ENCODE measurements around the gene CRABP2.

Gene CRABP2

DNA sequence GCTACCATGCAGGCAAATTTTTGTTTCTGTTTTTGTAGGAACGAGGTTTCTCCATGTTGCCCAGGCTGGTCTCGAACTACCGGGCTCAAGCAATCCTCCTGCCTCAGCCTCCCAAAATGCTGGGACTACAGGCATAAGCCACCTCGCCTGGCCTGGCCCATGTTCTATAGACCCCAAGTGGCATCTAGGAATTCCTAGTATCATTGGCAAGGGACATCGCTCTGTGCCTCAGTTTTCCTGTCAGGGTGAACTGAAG lies 42.7 kb downstream of the CRABP2 start:
- H3K4me3 ChIP-seq (ENCODE audit: low read depth in 1 of 2, low read length in 2 of 2), result no peak overlapping the region
- no peaks in the 10 kb centered on the region for H3K36me3 ChIP-seq (ENCODE audit: control insufficient read depth in 1 of 2, insufficient read depth in 2 of 2, low read length in 2 of 2)
- H3K9ac ChIP-seq (ENCODE audit: low read depth in 1 of 2, low read length in 2 of 2), result peak overlapping the region in 1 of 2 donors; percentile 9
- H3K27ac ChIP-seq (ENCODE audit: low read depth, low read length), result peak overlapping the region; percentile 42
- H3K27me3 ChIP-seq (ENCODE audit: control insufficient read depth in 1 of 2, insufficient read depth in 2 of 2, low read length in 2 of 2), result no peaks in the 10 kb centered on the region
- H3K9me3 ChIP-seq (ENCODE audit: control insufficient read depth in 1 of 2, low read length in 2 of 2), result no peaks in the 10 kb centered on the region
- peaks cover 64 to 66% of the 10 kb centered on the region in 2 donors for H3K4me1 ChIP-seq (ENCODE audit: control insufficient read depth in 1 of 2, insufficient read depth in 2 of 2, low read length in 2 of 2)

DNA sequence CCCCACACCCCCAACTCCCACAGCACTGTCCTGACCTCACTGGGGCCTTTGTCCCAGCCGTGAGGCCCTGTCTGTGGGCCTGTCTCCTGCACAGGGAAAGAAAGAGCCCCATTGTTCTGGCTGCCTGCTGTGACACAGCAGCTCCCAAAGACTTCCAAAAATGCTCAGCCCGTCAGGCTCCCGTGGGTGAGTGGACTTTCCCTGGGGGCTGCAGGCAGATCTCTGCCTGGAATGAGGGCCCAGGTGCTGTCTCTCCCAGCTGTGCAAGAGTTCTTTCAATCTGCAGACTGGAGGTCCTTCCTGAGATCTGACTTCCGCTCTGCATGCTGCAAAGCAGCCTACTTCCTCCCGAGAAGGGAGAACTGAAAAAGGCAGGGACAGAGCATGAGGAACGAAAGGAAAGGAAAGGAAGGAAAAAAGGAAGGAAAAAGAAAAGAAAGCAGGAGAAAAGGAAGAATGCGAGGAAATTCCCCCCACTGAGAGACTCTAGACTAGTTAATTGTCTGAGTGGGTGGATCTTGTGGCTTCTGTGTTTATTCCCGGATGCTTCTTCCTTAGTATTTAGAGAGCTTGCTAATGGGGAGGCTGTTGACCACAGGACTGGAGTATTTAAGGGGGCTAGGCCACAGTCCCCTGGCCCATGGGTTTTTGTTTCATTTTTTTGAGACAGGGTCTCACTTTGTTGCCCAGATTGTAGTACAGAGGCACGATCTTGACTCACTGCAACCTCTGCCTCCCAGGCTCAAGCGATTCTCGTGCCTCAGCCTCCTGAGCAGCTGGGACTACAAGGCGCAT lies 43.2 kb downstream of the CRABP2 start:
- peaks cover 68 to 71% of the 10 kb centered on the region in 2 donors for H3K4me1 ChIP-seq (ENCODE audit: control insufficient read depth in 1 of 2, insufficient read depth in 2 of 2, low read length in 2 of 2)
- peak overlapping the region; percentile 58 for H3K27ac ChIP-seq (ENCODE audit: low read depth, low read length)
- H3K9me3 ChIP-seq (ENCODE audit: control insufficient read depth in 1 of 2, low read length in 2 of 2), result no peaks in the 10 kb centered on the region
- no peaks in the 10 kb centered on the region for H3K36me3 ChIP-seq (ENCODE audit: control insufficient read depth in 1 of 2, insufficient read depth in 2 of 2, low read length in 2 of 2)
- H3K4me3 ChIP-seq (ENCODE audit: low read depth in 1 of 2, low read length in 2 of 2), result no peak overlapping the region
- H3K27me3 ChIP-seq (ENCODE audit: control insufficient read depth in 1 of 2, insufficient read depth in 2 of 2, low read length in 2 of 2), result no peaks in the 10 kb centered on the region
- H3K9ac ChIP-seq (ENCODE audit: low read depth in 1 of 2, low read length in 2 of 2), result peak overlapping the region in 1 of 2 donors; percentile 43

GRCh38 chr1:156660752-156661112 lies 44.7 kb downstream of the CRABP2 start:
- Histone ChIP-seq H3K4me1 (ENCODE audit: control insufficient read depth in 1 of 2, insufficient read depth in 2 of 2, low read length in 2 of 2) (peaks cover 76 to 79% of the 10 kb centered on the region in 2 donors), H3K4me3 (ENCODE audit: low read depth in 1 of 2, low read length in 2 of 2) (peak overlapping the region; percentile 75), H3K27ac (ENCODE audit: low read depth, low read length) (peak overlapping the region; percentile 71), H3K9ac (ENCODE audit: low read depth in 1 of 2, low read length in 2 of 2) (peak overlapping the region; percentile 75 to 87), H3K9me3 (ENCODE audit: control insufficient read depth in 1 of 2, low read length in 2 of 2) (no peaks in the 10 kb centered on the region), H3K27me3 (ENCODE audit: control insufficient read depth in 1 of 2, insufficient read depth in 2 of 2, low read length in 2 of 2) (peaks cover 0 to 10% of the 10 kb centered on the region in 2 donors), H3K36me3 (ENCODE audit: control insufficient read depth in 1 of 2, insufficient read depth in 2 of 2, low read length in 2 of 2) (no peaks in the 10 kb centered on the region)

- Histone ChIP-seq H3K9me3 (ENCODE audit: control insufficient read depth in 1 of 2, low read length in 2 of 2) (no peaks in the 10 kb centered on the region), H3K9ac (ENCODE audit: low read depth in 1 of 2, low read length in 2 of 2) (peak overlapping the region; percentile 75 to 87), H3K4me1 (ENCODE audit: control insufficient read depth in 1 of 2, insufficient read depth in 2 of 2, low read length in 2 of 2) (peaks cover 70 to 74% of the 10 kb centered on the region in 2 donors), H3K27ac (ENCODE audit: low read depth, low read length) (peak overlapping the region; percentile 71), H3K27me3 (ENCODE audit: control insufficient read depth in 1 of 2, insufficient read depth in 2 of 2, low read length in 2 of 2) (peaks cover 0 to 10% of the 10 kb centered on the region in 2 donors), H3K36me3 (ENCODE audit: control insufficient read depth in 1 of 2, insufficient read depth in 2 of 2, low read length in 2 of 2) (no peaks in the 10 kb centered on the region), H3K4me3 (ENCODE audit: low read depth in 1 of 2, low read length in 2 of 2) (peak overlapping the region; percentile 75)
Observed at GRCh38 chr1:156659988-156660751, 45.2 kb downstream of the CRABP2 start.

DNA sequence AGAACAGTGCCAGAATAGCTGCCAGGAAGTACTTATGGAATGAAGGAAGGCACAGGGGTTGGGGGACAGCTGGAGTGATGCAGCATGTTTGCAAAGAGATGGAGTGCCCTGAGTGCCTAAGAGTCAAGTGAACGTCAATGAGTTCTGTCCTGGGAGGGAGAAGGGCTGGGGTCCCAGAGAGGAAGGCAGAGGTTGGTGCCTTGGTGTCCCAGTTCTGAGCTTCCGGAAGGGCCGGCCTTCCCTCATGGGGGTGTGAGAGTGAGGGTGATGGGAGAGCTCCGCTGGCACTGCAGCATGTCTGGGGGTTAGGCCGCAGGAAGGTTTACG lies 45.8 kb downstream of the CRABP2 start:
- peaks cover 0 to 10% of the 10 kb centered on the region in 2 donors for H3K27me3 ChIP-seq (ENCODE audit: control insufficient read depth in 1 of 2, insufficient read depth in 2 of 2, low read length in 2 of 2)
- peaks cover 67 to 68% of the 10 kb centered on the region in 2 donors for H3K4me1 ChIP-seq (ENCODE audit: control insufficient read depth in 1 of 2, insufficient read depth in 2 of 2, low read length in 2 of 2)
- H3K4me3 ChIP-seq (ENCODE audit: low read depth in 1 of 2, low read length in 2 of 2), result peak overlapping the region; percentile 46 to 50
- no peaks in the 10 kb centered on the region for H3K36me3 ChIP-seq (ENCODE audit: control insufficient read depth in 1 of 2, insufficient read depth in 2 of 2, low read length in 2 of 2)
- peak overlapping the region; percentile 32 to 48 for H3K9ac ChIP-seq (ENCODE audit: low read depth in 1 of 2, low read length in 2 of 2)
- no peaks in the 10 kb centered on the region for H3K9me3 ChIP-seq (ENCODE audit: control insufficient read depth in 1 of 2, low read length in 2 of 2)
- no peak overlapping the region for H3K27ac ChIP-seq (ENCODE audit: low read depth, low read length)

DNA sequence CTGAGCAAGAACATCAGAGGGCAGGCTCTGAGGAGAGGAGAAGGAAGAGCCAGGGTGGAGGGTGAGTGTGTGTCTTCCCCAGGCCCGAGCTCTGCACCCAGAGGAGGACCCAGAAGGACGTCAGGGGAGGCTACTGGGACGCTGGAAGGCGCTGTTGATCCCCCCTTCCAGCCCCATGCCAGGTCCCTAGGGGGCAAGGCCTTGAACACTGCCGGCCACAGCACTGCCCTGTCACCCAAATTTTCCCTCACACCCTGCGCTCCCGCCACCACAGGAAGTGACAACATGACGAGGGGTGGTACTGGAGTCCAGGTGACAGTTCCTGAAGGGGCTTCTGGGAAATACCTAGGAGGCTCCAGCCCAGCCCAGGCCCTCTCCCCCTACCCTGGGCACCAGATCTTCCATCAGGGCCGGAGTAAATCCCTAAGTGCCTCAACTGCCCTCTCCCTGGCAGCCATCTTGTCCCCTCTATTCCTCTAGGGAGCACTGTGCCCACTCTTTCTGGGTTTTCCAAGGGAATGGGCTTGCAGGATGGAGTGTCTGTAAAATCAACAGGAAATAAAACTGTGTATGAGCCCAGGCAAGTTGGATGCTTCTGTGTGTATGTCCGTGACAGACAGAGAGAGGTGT lies 46.3 kb downstream of the CRABP2 start:
- Histone ChIP-seq H3K27ac (ENCODE audit: low read depth, low read length) (no peak overlapping the region), H3K9ac (ENCODE audit: low read depth in 1 of 2, low read length in 2 of 2) (peak overlapping the region; percentile 32 to 48), H3K9me3 (ENCODE audit: control insufficient read depth in 1 of 2, low read length in 2 of 2) (no peaks in the 10 kb centered on the region), H3K36me3 (ENCODE audit: control insufficient read depth in 1 of 2, insufficient read depth in 2 of 2, low read length in 2 of 2) (no peaks in the 10 kb centered on the region), H3K4me1 (ENCODE audit: control insufficient read depth in 1 of 2, insufficient read depth in 2 of 2, low read length in 2 of 2) (peaks cover 62 to 63% of the 10 kb centered on the region in 2 donors), H3K27me3 (ENCODE audit: control insufficient read depth in 1 of 2, insufficient read depth in 2 of 2, low read length in 2 of 2) (peaks cover 0 to 10% of the 10 kb centered on the region in 2 donors), H3K4me3 (ENCODE audit: low read depth in 1 of 2, low read length in 2 of 2) (peak overlapping the region in 1 of 2 donors; percentile 50)

- Histone ChIP-seq H3K27me3 (ENCODE audit: control insufficient read depth in 1 of 2, insufficient read depth in 2 of 2, low read length in 2 of 2) (peaks cover 0 to 10% of the 10 kb centered on the region in 2 donors), H3K27ac (ENCODE audit: low read depth, low read length) (no peak overlapping the region), H3K4me1 (ENCODE audit: control insufficient read depth in 1 of 2, insufficient read depth in 2 of 2, low read length in 2 of 2) (peaks cover 59 to 60% of the 10 kb centered on the region in 2 donors), H3K4me3 (ENCODE audit: low read depth in 1 of 2, low read length in 2 of 2) (no peak overlapping the region), H3K9ac (ENCODE audit: low read depth in 1 of 2, low read length in 2 of 2) (no peak overlapping the region), H3K36me3 (ENCODE audit: control insufficient read depth in 1 of 2, insufficient read depth in 2 of 2, low read length in 2 of 2) (no peaks in the 10 kb centered on the region), H3K9me3 (ENCODE audit: control insufficient read depth in 1 of 2, low read length in 2 of 2) (no peaks in the 10 kb centered on the region)
Observed at GRCh38 chr1:156658496-156658895, 46.9 kb downstream of the CRABP2 start.

GRCh38 chr1:156657741-156658319 lies 47.6 kb downstream of the CRABP2 start:
- Histone ChIP-seq H3K9ac (ENCODE audit: low read depth in 1 of 2, low read length in 2 of 2) (no peak overlapping the region), H3K27ac (ENCODE audit: low read depth, low read length) (no peak overlapping the region), H3K36me3 (ENCODE audit: control insufficient read depth in 1 of 2, insufficient read depth in 2 of 2, low read length in 2 of 2) (no peaks in the 10 kb centered on the region), H3K4me1 (ENCODE audit: control insufficient read depth in 1 of 2, insufficient read depth in 2 of 2, low read length in 2 of 2) (peaks cover 54 to 57% of the 10 kb centered on the region in 2 donors), H3K27me3 (ENCODE audit: control insufficient read depth in 1 of 2, insufficient read depth in 2 of 2, low read length in 2 of 2) (peaks cover 0 to 10% of the 10 kb centered on the region in 2 donors), H3K9me3 (ENCODE audit: control insufficient read depth in 1 of 2, low read length in 2 of 2) (no peaks in the 10 kb centered on the region), H3K4me3 (ENCODE audit: low read depth in 1 of 2, low read length in 2 of 2) (peak overlapping the region; percentile 16 to 68)

DNA sequence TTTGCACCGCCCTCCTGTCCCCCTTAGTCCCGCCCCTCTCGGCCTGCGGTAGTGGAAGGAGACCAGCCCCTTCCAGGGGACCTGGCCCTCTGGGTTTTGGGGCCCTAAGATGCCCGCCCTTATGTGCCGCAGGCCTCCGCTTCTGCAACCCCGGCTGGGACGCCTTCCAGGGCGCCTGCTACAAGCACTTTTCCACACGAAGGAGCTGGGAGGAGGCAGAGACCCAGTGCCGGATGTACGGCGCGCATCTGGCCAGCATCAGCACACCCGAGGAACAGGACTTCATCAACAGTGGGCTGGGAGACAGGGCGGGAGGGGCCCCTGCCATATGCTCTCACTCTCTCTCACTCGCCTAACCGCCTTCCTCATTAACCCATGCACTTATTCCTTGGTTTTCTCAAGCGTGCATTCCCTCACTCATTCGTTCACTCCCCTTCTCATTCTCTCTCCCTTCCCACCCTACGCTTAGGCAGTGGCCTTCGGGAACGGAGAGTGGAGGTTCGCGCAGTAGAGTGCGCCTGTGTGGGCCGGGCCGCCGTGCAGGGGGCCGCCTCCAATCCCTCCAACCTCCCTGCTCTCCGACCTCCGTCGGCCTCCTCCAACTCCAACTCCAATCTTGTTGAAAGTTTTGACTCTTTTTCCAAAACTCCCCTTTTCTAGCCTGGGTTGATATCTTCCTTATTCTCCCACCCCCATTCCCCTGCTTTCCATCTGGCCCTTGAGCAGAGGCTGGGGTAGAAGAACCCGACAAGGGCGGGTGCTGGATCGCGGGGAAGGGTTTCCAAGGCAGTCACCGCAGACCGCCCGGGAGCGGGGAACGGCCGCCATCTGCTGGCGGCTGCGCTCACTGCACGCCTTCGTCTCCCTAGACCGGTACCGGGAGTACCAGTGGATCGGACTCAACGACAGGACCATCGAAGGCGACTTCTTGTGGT lies 48.3 kb downstream of the CRABP2 start:
- no peaks in the 10 kb centered on the region for H3K36me3 ChIP-seq (ENCODE audit: control insufficient read depth in 1 of 2, insufficient read depth in 2 of 2, low read length in 2 of 2)
- peak overlapping the region; percentile 16 to 68 for H3K4me3 ChIP-seq (ENCODE audit: low read depth in 1 of 2, low read length in 2 of 2)
- no peak overlapping the region for H3K27ac ChIP-seq (ENCODE audit: low read depth, low read length)
- peaks cover 0 to 10% of the 10 kb centered on the region in 2 donors for H3K27me3 ChIP-seq (ENCODE audit: control insufficient read depth in 1 of 2, insufficient read depth in 2 of 2, low read length in 2 of 2)
- peak overlapping the region in 1 of 2 donors; percentile 37 for H3K9ac ChIP-seq (ENCODE audit: low read depth in 1 of 2, low read length in 2 of 2)
- H3K9me3 ChIP-seq (ENCODE audit: control insufficient read depth in 1 of 2, low read length in 2 of 2), result no peaks in the 10 kb centered on the region
- H3K4me1 ChIP-seq (ENCODE audit: control insufficient read depth in 1 of 2, insufficient read depth in 2 of 2, low read length in 2 of 2), result peaks cover 46 to 49% of the 10 kb centered on the region in 2 donors

Data from duodenal mucosa (tissue), 2 donors.